ENCODE results near the gene CLEC2B.

The CLEC2B gene

DNA sequence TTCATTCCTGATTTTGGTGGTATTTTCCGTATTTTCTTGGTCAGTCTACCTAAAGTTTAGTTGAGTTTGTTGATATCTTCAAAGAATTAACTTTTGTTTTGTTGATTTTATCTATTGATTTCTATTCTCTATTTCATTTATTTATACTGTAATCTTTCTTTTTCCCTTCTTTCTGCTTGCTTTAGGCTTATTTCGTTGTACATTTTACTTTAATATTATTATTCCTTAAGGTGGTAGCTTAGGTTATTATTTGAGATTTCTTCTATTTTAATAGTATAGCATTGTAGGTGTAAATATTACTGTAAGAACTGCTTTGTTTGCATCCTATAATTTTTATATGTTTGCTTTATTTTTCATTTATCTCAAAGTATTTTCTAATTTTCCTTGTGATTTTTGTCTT lies 63.3 kb downstream of the CLEC2B start:
- no peak for DNase-seq
